ENCODE results near the gene CD4. TPM values are rescaled to one million over a fixed set of nuclear protein-coding genes. Genes with fewer than 3 reads are reported as not detected.

CD4 gene
- polyA plus RNA-seq, 3 donors: 3.7 to 11.2 (median 7.6) TPM

- WGBS, 3 donors: 51 to 68% (median 64%) methylated on average over 7 of the region's 7 CpGs
- no peak overlapping the region for H3K27ac ChIP-seq (ENCODE audit: low read depth, low read length)
These were observed 33.3 kb downstream of the CD4 start for GRCh38 chr12:6822426-6823135.

- H3K27ac ChIP-seq (ENCODE audit: low read depth, low read length): no peak overlapping the region
- WGBS, 3 donors: 65 to 83% (median 78%) methylated on average over 12 of the region's 12 CpGs
These were observed 34.1 kb downstream of the CD4 start for GRCh38 chr12:6823182-6824084.

GRCh38 chr12:6824085-6824775 is 34.9 kb downstream of the CD4 start:
- no peak overlapping the region for H3K27ac ChIP-seq (ENCODE audit: low read depth, low read length)
- 72 to 92% (median 91%) methylated on average over 36 to 37 of the region's 37 CpGs for WGBS, 3 donors

GRCh38 chr12:6824901-6825381 is 35.6 kb downstream of the CD4 start:
- H3K27ac ChIP-seq (ENCODE audit: low read depth, low read length): no peak overlapping the region
- WGBS, 3 donors: 34 to 57% (median 56%) methylated on average over 12 of the region's 12 CpGs

GRCh38 chr12:6825398-6826124 is 36.2 kb downstream of the CD4 start:
- no peak overlapping the region for H3K27ac ChIP-seq (ENCODE audit: low read depth, low read length)
- 10 to 19% (median 16%) methylated on average over 19 of the region's 19 CpGs for WGBS, 3 donors

- H3K27ac ChIP-seq (ENCODE audit: low read depth, low read length): no peak overlapping the region
- 69 to 84% (median 83%) methylated on average over 17 of the region's 17 CpGs for WGBS, 3 donors
These were observed 36.9 kb downstream of the CD4 start for GRCh38 chr12:6826125-6826733.

- WGBS, 3 donors: 72 to 79% (median 77%) methylated on average over 22 of the region's 22 CpGs
- H3K27ac ChIP-seq (ENCODE audit: low read depth, low read length): no peak overlapping the region
These were observed 37.6 kb downstream of the CD4 start for GRCh38 chr12:6826734-6827436.

- 10 to 17% (median 11%) methylated on average over 8 of the region's 8 CpGs for WGBS, 3 donors
- H3K27ac ChIP-seq (ENCODE audit: low read depth, low read length): no peak overlapping the region
These were observed 38.1 kb downstream of the CD4 start for GRCh38 chr12:6827437-6827911.

- no peak within 1 kb of the TSS for H3K27ac ChIP-seq (ENCODE audit: low read depth, low read length)
- 1% methylated on average over 55 to 60 of the region's 60 CpGs for WGBS, 3 donors
These were observed 38.9 kb downstream of the CD4 start, which contains the start of gene P3H3 for GRCh38 chr12:6827982-6828780. Gene P3H3, plus strand, starts transcription at chr12:6828407. Its CDS starts 34 bp downstream, at chr12:6828441.

GRCh38 chr12:6828781-6829535 is 39.6 kb downstream of the CD4 start:
- 0 to 1% (median 0%) methylated on average over 66 to 71 of the region's 71 CpGs for WGBS, 3 donors
- H3K27ac ChIP-seq (ENCODE audit: low read depth, low read length): no peak overlapping the region

- WGBS, 3 donors: 38 to 51% (median 47%) methylated on average over 19 of the region's 19 CpGs
These were observed 40.4 kb downstream of the CD4 start for GRCh38 chr12:6829536-6830220.

GRCh38 chr12:6830286-6830890 is 41.1 kb downstream of the CD4 start:
- WGBS, 3 donors: 67 to 91% (median 73%) methylated on average over 11 of the region's 11 CpGs
- no peak overlapping the region for H3K27ac ChIP-seq (ENCODE audit: low read depth, low read length)

More at GRCh38 chr12:6829536-6830220, 40.4 kb downstream of the CD4 start:
- H3K27ac ChIP-seq (ENCODE audit: low read depth, low read length): no peak overlapping the region

- H3K27ac ChIP-seq (ENCODE audit: low read depth, low read length): no peak overlapping the region
- 91 to 94% (median 93%) methylated on average over 6 of the region's 6 CpGs for WGBS, 3 donors
These were observed 41.7 kb downstream of the CD4 start for GRCh38 chr12:6830999-6831398.

GRCh38 chr12:6831450-6831995 is 42.2 kb downstream of the CD4 start:
- 86 to 92% (median 88%) methylated on average over 12 of the region's 12 CpGs for WGBS, 3 donors
- H3K27ac ChIP-seq (ENCODE audit: low read depth, low read length): no peak overlapping the region

Data from adipose tissue (tissue), 3 donors.